Measurements from ENCODE around the gene SGPP1.
"Not testable (repeated sequence)": the region's sequence is repeated elsewhere in the genome, so short reads cannot be mapped to it uniquely, and the experiment has no call there.

The SGPP1 gene

GRCh38 chr14:63671987-63672386 lies 55.9 kb downstream of the SGPP1 start:
- in situ Hi-C loops (cut with HindIII; ENCODE audit: low sequenced_read_pairs): no loop called here
- no peak for DNase-seq (ENCODE audit: low read depth, low spot score)
- TF ChIP-seq, protein P1, sequence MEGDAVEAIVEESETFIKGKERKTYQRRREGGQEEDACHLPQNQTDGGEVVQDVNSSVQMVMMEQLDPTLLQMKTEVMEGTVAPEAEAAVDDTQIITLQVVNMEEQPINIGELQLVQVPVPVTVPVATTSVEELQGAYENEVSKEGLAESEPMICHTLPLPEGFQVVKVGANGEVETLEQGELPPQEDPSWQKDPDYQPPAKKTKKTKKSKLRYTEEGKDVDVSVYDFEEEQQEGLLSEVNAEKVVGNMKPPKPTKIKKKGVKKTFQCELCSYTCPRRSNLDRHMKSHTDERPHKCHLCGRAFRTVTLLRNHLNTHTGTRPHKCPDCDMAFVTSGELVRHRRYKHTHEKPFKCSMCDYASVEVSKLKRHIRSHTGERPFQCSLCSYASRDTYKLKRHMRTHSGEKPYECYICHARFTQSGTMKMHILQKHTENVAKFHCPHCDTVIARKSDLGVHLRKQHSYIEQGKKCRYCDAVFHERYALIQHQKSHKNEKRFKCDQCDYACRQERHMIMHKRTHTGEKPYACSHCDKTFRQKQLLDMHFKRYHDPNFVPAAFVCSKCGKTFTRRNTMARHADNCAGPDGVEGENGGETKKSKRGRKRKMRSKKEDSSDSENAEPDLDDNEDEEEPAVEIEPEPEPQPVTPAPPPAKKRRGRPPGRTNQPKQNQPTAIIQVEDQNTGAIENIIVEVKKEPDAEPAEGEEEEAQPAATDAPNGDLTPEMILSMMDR (IDR thresholded peaks at IDR 0.05; ENCODE audit: low read depth, low read length): no peak
- H3K4me3 ChIP-seq (ENCODE audit: low read depth, low read length): no peak overlapping the region

GRCh38 chr14:63670692-63671091 lies 57.2 kb downstream of the SGPP1 start:
- H3K4me3 ChIP-seq (ENCODE audit: low read depth, low read length): no peak overlapping the region
- TF ChIP-seq, protein P1 (IDR thresholded peaks at IDR 0.05; ENCODE audit: low read depth, low read length): no peak
- DNase-seq (ENCODE audit: low read depth, low spot score): no peak
- in situ Hi-C loops (cut with HindIII; ENCODE audit: low sequenced_read_pairs): no loop called here

- in situ Hi-C loops (cut with HindIII; ENCODE audit: low sequenced_read_pairs): no loop called here
- DNase-seq (ENCODE audit: low read depth, low spot score): no peak
- no peak overlapping the region for H3K4me3 ChIP-seq (ENCODE audit: low read depth, low read length)
- TF ChIP-seq, protein P1 (IDR thresholded peaks at IDR 0.05; ENCODE audit: low read depth, low read length): no peak
Measured at GRCh38 chr14:63666335-63666734, 61.5 kb downstream of the SGPP1 start.

GRCh38 chr14:63663428-63664341 lies 64.2 kb downstream of the SGPP1 start:
- in situ Hi-C loops (cut with HindIII; ENCODE audit: low sequenced_read_pairs): no loop called here
- TF ChIP-seq, protein P1 (IDR thresholded peaks at IDR 0.05; ENCODE audit: low read depth, low read length): no peak

GRCh38 chr14:63662776-63663175 lies 65.1 kb downstream of the SGPP1 start:
- in situ Hi-C loops (cut with HindIII; ENCODE audit: low sequenced_read_pairs): no loop called here
- no peak overlapping the region for H3K4me3 ChIP-seq (ENCODE audit: low read depth, low read length)
- no peak for DNase-seq (ENCODE audit: low read depth, low spot score)
- TF ChIP-seq, protein P1 (IDR thresholded peaks at IDR 0.05; ENCODE audit: low read depth, low read length): no peak

More at GRCh38 chr14:63663428-63664341, 64.2 kb downstream of the SGPP1 start:
- no peak for DNase-seq (ENCODE audit: low read depth, low spot score)
- H3K4me3 ChIP-seq (ENCODE audit: low read depth, low read length): no peak overlapping the region

DNA sequence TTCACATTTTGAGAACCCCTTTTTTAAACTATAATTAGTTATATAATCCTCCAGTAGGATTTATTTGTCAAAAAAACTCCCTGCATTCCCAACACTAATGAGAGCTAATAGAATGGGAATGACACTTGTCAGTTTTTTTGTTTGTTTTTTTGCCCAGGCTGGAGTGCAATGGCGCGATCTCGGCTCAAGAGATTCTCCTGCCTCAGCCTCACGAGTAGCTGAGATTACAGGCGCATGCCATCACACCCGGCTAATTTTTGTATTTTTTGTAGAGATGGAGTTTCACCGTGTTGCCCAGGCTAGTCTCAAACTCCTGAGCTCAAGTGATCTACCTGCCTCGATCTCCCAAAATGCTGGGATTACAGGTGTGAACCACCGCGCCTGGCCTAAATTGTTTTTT lies 66.0 kb downstream of the SGPP1 start:
- in situ Hi-C loops (cut with HindIII; ENCODE audit: low sequenced_read_pairs); H3K4me3 ChIP-seq (ENCODE audit: low read depth, low read length); DNase-seq (ENCODE audit: low read depth, low spot score): not testable (repeated sequence)

DNA sequence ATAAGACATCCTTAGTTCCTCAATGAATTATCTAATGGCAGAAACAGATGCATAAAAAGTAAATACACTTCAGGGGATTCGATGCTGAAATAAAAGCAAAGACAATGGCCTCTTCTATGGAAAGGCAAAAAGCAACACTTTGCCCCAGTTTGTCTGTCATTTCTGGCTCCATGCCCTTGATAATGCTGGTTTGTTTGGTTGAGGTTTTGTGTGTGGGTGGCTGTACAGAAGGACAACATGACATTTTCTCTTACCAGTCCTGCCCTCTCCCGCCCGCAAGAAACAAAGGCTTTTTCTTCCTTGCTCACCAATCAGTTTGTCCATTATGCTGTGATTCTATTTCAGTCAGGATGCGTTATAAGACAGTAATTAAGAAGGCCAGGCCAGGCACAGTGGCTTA lies 68.1 kb downstream of the SGPP1 start:
- DNase-seq (ENCODE audit: low read depth, low spot score): no peak
- in situ Hi-C loops (cut with HindIII; ENCODE audit: low sequenced_read_pairs): no loop called here
- no peak overlapping the region for H3K4me3 ChIP-seq (ENCODE audit: low read depth, low read length)
- TF ChIP-seq, protein P1 (IDR thresholded peaks at IDR 0.05; ENCODE audit: low read depth, low read length): no peak
